Vagina (tissue), 2 donors: ENCODE data around the gene CHL1.

Experiments
- CTCF ChIP-seq, 3 experiments: fragments of 450-650 bp in 2 of 3; fragments of 200-600 bp in 1 of 3; sonication (generic) in 1 of 3; IDR thresholded peaks; one replicate each; pipeline ENCODE4 v1.5.1; 2017 to 2019; ENCODE audit warnings: antibody characterized with exemption in 3 of 3, mild to moderate bottlenecking in 2 of 3, moderate library complexity in 2 of 3
- POLR2AphosphoS5 ChIP-seq, 2 donors: sonication (generic); formaldehyde crosslinking; IDR thresholded peaks; one replicate each; pipeline ENCODE4 v1.9.0; 2017; ENCODE audit warnings: antibody characterized with exemption in 2 of 2, mild to moderate bottlenecking in 2 of 2, low read depth in 1 of 2; ENCODE audit not compliant: insufficient read depth in 1 of 2

- no peak for TF ChIP-seq CTCF (IDR thresholded peaks at IDR 0.05)
- TF ChIP-seq POLR2AphosphoS5 (IDR thresholded peaks at IDR 0.05; ENCODE audit: insufficient read depth in 1 of 2, low read depth in 1 of 2): no peak
Measured at GRCh38 chr3:295166-295565, 98.6 kb downstream of the CHL1 start.
